Colon (tissue), 2 donors: ENCODE measurements around the gene SORCS2.

Experiments used
- FAIRE-seq: peaks from 2 replicates; lab custom pipeline; 2012; peaks lifted over from hg19 to GRCh38; lab: Jason Lieb, UNC
- donor health status: control.
- donor health status: control.

Gene SORCS2

GRCh38 chr4:7428261-7429068, 236.1 kb downstream of the SORCS2 start:
- FAIRE-seq: no peak

DNA sequence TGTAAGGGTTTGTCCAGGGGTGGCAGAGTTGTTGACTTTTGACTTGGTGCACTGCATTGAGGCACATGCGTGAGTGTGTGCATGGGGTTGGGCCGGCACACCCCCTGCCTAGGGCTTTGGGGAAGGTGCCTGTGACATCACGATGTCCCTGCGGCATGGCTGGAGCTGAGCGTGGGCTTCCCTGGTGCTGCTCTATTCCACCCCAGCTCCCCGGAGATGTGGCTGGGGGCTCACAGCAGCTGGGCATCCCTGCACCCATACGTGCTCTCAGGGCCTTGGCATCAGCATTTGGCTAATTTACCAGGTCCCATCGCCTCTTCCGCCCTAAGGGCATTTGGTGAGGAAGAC, 236.7 kb downstream of the SORCS2 start:
- FAIRE-seq: no peak

DNA sequence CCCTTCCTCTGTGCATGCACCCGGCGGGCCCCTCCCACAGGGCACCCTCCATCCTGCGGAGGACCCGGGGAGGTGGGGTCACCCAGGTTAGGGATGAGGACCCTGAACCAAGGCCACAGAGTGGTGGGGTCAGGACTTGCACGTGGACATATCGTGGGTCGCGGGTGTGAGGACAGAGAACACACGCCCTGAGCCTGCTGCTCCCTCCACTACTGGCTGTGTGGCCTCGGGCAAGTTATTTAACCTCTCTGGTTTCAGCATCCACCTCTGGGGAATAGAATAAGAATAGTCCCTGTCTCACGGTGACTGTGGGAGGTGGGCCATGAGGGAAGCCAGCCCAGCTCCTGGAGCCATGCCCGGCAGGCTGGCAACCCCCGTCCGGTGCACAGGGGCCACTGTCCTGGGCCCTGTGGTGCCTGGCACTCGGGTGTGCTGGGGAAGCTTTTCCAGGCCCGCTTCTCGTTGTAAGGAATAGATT, 237.3 kb downstream of the SORCS2 start:
- FAIRE-seq: no peak

DNA sequence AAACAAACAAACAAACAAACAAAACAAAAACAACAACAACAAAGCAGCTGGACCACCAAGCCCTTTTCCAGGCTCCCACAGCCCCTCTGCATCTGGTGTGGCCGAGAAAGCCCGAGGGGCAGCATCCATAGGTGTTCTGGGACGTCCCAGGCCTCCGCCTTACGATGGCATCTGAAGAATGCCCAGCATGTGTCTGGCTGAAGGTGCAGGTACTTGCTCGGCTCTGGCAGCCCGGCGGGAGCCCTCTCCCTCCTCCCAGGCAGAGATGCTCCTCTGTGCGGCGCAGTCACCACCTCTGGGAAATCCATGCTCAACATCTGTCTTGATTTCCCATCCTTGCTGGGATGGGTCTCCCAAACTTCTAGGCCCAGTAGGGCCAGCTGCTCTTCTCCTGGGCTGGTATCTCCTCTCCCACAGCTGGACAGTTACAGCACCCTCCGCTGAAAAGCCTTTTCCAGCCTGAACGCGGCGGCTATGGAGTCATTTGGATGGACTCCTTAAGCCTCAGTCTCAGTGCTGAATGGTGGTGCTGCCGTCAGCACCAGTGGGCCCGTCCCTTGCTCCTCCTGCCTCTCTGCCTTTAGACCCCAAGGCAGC, 238.1 kb downstream of the SORCS2 start:
- no peak for FAIRE-seq

DNA sequence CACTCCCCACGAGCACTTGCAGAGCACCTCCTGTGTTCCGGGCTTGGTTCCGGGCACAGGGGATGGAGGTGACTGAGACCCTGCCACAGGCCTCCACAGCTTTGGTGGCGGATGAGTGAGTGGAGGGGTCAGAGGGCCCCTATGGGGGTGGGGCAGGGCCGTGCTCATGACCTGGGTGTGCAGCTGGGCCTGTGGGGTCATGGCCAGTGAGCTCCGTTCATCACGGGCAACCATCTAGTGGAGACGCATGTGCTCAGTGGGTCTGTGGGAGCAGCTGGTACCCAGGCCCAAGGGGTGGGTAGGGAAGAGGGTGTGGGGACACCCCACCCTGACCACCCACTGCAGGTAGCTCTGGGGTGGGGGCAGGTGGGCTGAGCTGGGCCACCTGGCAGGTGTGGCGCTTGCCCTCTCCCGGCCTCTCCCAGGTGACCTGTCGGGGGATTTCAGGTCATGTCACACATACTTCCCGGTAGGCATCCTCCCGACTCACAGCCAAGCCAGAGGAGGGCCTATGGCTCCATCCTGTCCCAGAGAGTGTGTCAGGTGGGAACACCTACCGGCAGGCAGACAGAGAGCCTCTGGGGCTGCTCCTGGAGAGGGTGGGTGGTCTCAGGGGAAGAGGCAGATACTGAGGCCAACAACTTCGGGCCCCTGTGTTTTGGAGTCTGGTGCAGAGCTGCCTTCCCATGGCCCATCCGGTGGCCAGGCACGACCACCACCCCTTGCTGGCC, 238.8 kb downstream of the SORCS2 start:
- FAIRE-seq: no peak

DNA sequence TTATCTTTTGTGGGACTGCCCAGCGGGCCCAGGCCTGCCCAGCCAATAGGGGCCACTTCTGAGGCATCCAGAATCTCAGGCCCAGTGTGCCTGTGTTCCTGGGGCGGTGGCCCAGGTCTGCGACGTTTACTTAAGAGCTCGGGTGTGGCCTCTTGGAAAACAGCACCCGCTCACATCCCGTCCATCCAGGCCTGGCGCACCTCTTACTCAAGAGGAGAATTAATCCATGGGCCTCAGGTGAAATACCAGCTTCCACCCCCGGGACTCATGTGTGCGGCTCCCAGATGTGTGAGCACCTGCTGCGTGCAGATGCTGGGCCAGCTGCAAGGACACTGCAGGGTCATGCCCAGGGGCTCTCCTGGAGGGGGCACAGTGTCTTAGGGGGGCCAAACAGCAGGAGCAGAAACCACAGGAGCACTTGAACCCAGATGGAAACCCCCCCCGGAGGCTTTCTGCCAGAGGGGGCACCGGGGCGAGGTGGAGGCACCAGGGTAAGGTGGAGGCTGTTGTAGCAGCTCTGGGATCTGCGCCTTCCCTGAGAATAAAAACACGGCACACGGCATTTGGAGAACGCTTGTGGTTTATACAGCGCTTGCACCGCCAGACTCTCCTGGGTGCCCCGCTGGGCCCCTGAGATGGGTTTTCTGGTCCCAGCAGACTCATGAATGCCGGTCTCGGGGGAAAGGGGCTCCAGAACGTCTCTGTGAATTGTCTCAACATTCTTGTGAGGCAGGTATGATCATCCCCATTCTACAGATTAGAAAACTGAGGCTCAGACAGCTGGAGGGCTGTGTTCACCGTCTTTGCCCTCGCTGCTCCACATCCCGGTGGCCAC, 239.6 kb downstream of the SORCS2 start:
- no peak for FAIRE-seq

DNA sequence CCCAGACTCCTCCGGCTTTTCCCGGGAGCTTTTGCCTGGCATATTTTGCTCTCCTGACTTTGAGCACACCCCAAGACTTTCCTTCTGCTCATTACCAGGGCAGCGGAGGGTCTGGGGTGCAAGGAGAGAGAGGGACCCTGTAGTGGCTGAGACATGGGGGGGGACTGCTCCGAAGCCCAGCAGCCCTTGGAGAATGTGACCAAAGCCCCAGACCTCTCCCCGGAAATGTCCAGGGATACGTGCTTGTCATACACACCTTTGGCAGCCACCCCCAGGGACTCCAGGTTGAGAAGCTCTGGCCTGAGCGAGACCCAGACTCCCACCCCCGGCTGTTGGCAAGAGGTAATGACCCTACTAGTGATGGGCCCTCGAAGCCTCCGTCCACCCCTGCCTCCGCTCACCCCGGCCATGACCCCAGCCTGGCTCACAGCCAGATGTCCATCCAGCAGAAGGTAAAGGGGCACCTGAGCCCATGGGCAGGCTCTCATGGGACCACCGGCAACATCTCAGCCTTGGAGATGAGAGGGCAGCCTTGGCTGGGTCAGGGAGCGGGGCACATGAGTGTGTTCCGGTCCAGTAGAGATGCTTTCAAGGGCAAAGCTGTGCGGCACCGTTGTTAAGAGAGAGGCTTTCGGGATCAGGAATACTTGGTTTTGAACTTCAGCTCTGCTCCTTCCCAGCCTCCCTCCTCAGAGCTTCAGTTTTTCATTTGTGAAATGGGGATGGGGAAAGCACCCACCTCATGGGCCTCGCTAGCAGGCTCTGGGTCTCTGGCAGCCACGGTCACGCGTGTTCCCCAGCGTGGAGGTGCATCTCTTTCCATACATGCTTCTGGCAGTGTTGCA, 240.4 kb downstream of the SORCS2 start:
- no peak for FAIRE-seq

- no peak for FAIRE-seq
These were observed 241.2 kb downstream of the SORCS2 start for GRCh38 chr4:7433376-7434140.

- FAIRE-seq: no peak
These were observed 241.9 kb downstream of the SORCS2 start for GRCh38 chr4:7434141-7434765.

- FAIRE-seq: no peak
These were observed 242.4 kb downstream of the SORCS2 start, which contains the start of gene PSAPL1 for GRCh38 chr4:7434766-7435150. TSS of gene PSAPL1 (minus strand) at chr4:7434930. CDS start at chr4:7434879, 51 bp downstream.

DNA sequence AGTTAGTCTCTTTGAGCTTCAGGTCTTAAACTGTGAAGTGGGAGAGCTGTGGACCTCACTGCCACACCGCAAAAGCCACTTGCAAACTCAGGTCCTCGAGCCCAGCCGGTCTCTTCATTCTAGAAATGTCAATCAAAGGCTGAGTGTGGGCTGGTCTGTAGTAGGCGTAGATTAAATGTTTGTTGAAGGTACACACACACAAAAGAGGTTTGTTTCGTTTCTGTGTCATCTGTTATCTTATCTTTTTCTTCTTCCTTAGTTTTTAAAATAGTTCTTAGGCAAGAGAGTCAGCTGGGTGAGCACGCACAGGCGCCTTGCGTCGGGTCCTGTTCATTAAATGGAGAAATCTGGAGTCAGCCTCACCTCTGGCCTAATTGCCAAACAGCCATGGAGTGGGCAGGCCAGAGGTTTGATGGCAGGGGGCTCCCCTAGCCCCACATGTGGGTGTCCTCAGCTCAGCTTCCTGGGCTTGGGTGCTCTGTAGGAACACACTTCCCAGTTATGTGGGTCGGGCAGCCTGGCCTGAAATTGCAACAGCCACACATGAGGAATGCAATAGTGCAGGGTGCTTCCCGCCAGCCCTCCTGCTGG, 243.2 kb downstream of the SORCS2 start:
- no peak for FAIRE-seq

GRCh38 chr4:7436256-7436655, 243.9 kb downstream of the SORCS2 start:
- FAIRE-seq: no peak

DNA sequence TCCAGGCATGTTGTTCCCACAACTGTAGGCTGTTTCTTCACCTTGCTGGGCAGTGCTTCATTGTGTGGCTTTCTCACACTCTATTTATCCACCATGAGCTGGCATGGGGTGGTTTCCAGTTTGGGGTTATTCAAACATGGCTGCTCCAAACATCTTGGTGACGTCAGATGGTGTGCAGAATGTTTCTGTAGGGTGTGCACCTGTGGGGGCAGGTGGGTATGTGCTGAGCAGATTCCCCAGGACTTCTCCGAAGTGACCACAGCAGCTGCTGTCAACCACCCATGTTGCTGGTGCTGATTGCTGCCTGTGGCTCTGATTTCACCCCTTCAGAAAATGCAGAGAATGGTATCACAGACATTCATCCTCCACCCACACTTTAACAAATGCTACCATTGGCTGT, 247.4 kb downstream of the SORCS2 start:
- FAIRE-seq: no peak

DNA sequence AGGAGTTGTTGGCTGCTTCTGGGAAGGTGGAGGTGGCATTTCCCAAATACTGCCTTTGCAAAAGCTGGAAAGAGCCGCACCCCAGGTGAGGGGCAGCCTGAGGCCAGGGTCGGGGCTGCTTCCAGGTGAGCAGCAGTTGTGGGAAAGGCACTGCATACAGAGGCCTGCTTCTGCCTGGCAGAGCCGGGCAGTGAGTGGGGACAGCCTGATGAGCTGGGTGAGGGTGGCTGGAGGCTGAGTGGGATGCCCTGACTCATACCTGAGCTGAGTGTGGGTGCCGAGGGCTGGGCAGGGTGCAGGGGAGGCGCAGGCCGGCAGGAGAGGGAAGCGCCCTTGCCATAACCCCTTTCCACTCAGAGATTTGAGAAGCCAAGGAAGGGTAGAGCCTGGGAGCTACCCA, 248.9 kb downstream of the SORCS2 start:
- no peak for FAIRE-seq

GRCh38 chr4:7442574-7443162, 250.3 kb downstream of the SORCS2 start:
- no peak for FAIRE-seq

GRCh38 chr4:7444314-7444713, 252.0 kb downstream of the SORCS2 start:
- no peak for FAIRE-seq

DNA sequence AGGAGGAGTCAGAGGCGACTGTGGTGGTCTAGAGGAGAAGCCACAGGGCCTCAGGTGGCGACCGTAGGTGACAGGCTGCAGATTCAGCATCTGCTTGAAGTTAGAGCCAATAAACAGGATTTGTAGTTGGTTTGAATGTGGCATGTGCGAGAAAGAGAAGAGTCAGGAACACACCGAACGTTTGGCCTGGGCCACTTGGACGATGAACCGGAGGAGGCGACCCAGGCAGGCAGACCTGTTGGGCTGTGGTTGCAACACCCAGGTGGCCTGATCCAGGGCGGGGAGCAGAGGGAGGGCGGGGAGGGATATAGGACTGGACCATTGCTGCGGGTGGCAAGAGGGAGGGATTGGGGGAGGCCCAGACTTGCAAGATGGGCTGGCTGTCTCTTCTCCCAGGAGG, 252.4 kb downstream of the SORCS2 start:
- FAIRE-seq: no peak

DNA sequence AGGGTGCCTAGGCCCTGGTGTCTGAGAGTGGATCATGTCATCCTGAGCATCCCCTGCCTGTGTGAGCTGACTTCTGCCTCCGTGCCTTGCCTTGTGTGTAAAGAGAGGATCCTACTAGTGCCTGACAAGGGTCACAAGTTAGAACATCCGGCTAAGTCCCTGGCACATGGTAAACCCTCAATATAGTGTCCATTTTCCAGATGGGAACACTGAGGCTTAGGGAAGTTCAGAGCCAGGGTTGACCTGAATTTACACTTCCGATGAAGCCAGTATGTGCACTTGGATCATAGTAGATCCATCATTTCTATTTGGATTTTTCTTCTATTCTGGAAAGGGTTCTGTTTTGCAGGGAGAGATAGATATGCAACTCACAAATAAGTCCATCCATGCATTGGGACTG, 254.9 kb downstream of the SORCS2 start:
- FAIRE-seq: no peak

GRCh38 chr4:7448036-7448435, 255.7 kb downstream of the SORCS2 start:
- no peak for FAIRE-seq
